ELF-1 (cell line): ENCODE data around the gene NUMB.
"Not testable (repeated sequence)": the region's sequence is repeated elsewhere in the genome, so short reads cannot be mapped to it uniquely, and the experiment has no call there.

Experiments used
- DNase-seq: peaks from one replicate; pipeline ENCODE4 v3.0.0-alpha.2; 2016; ENCODE audit warnings: low read depth, low spot score

The NUMB gene

DNA sequence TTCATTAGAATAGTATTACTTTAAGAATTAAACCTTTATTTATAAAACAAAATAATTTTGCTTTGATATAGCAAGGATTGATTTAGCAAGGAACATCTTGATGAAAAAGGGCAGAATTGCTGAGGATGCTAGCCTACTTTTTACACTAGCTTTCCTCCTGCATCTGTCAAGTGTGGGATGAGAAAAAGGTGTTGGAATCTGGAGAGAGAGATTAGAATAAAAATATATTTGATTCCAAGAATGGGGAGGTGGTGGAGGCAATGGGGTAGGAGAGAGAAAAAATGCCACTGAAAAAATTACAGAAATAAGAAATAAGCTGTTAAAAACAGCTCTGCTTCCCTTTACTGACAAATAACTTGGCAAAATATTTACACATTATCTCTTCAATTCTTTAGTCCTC lies 98.9 kb downstream of the NUMB start:
- no peak for DNase-seq

- no peak for DNase-seq
Measured at GRCh38 chr14:73358187-73358586, 100.2 kb downstream of the NUMB start.

DNA sequence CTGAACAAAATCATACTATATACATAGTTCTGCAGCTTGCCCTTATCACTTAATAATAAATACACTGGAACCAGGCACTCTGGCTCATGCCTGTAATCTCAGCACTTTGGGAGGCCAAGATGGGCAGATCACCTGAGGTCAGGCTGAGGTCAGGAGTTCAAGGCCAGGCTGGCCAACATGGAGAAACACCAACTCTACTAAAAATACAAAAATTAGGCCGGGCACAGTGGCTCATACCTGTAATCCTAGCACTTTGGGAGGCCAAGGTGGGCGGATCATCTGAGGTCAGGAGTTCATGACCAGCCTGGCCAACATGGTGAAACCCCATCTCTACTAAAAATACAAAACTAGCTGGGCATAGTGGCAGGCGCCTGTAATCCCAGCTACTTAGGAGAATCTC lies 109.3 kb downstream of the NUMB start:
- DNase-seq: not testable (repeated sequence)

DNA sequence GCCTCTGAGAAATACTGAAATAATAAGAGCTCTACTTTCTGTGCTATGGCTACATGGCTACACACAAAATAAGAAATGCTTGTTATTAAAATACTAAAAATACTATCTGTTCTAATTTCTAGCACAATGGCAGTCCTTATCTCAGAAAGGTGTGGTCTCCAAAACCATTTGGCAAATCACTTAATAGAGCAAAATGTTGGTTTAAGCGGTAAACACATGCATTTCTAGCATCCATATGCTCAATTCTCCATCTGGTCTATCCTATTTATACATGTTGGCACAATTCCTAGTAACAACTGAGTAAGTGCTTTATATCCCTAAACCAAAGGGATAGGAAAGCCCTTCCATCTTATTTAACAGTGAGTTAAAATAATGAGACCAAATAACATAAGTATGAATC lies 114.0 kb downstream of the NUMB start:
- DNase-seq: no peak

GRCh38 chr14:73342670-73343069 lies 115.7 kb downstream of the NUMB start:
- DNase-seq: no peak

DNA sequence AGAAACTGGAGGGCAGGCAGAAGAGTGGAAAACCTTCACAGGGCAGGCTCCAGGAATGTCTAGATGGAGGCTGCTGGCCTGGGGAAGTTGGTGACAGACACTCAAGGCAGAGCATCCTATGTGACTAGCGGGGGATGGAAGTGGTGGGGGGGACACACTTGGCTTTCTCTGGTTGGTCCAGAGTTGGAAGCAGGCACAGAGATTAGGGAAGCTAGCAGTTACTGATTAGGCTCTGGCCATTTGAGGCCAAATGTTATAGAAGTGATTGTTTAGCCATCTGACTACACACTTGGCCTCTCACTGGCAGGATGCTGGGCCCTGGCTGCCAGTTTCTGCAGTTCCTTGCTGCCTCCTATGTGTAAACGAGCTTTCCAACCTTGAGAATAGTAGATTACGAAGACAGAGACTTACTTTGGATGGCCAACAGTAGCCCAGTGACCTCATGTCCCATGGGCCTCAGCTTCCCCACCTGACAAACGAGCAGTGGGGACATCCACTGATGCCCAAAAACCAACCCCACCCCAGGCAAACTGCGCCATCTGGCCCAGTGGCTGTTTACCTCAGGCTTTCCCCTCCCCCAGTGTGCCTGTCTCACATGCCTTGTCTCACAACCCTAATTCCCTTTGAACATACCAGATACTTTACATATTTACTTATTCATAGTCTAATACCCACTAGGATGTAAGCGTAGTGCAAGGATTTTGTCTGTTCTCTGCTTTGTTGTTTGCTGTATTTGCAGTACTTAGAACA lies 118.3 kb downstream of the NUMB start:
- peak; percentile 36 for DNase-seq

- DNase-seq: peak; percentile 36
Measured at GRCh38 chr14:73339206-73339605, 119.1 kb downstream of the NUMB start.

GRCh38 chr14:73338551-73338950 lies 119.8 kb downstream of the NUMB start:
- no peak for DNase-seq

GRCh38 chr14:73333031-73333430 lies 125.3 kb downstream of the NUMB start:
- no peak for DNase-seq

DNA sequence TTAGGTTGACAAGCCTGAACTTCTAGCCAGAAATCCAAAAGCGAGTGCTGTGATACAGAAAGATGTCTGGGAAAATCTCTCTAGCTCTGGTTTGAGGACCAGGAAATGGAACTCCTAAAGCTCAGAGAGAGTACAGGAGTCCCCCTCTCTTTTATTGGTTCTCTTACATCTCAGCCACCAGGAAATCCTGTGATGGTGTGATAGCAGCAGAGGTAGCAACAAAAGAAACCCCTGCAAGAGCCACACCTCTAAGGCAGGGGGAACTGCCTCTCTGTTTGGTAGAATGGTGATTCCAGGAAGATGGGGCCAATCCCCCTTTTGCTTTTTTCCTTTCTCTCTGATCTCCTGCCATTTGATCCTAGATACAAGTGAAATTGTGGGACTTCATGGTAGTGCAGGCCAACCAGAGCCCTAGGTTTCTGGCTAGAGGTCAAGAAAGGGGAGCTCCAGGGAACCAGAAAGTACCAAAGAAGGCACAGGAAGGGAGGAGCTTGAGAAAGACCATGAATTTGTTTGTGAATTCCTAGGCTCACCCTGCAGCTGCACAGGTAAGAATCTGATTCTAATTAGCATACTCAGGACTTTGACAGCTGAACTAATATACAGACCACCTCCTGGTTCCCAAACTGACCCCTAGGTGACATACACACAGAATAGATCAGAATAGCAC lies 132.6 kb downstream of the NUMB start:
- peak; percentile 16 for DNase-seq

DNA sequence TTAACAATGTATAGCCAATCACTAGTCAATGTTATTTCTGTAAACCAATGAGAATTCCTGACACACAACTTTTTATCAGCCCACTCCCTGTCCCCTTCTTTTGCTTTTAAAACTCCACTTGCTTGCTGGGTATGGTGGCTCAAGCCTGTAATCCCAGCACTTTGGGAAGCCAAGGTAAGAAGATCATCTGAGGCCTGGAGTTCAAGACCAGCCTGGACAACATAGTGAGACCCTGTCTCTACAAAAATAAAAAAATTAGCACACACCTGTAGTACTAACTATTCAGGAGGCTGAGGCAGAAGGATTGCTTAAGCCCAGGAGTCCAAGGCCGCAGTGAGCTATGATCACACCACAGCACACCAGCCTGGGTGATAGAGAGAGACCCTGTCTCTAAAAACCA lies 133.3 kb downstream of the NUMB start:
- DNase-seq: no peak

DNA sequence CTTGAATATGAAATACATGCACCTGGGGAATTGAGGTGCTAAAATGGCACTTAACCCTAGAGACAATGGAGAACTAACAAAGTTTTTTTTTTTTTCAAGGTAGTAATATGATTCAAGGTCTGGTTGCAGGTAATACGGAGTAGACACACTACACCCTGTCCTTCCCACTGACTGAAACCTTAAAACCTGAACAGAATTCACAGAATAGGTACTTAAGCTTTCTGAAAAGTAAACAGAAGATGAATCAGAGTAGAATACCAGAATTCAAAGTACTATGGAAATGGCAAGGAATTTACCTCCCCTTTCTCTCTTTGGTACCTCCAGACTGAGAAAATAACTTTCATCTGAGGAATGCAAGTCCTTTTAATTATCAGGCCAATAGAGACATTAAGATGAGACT lies 133.8 kb downstream of the NUMB start:
- DNase-seq: no peak

DNA sequence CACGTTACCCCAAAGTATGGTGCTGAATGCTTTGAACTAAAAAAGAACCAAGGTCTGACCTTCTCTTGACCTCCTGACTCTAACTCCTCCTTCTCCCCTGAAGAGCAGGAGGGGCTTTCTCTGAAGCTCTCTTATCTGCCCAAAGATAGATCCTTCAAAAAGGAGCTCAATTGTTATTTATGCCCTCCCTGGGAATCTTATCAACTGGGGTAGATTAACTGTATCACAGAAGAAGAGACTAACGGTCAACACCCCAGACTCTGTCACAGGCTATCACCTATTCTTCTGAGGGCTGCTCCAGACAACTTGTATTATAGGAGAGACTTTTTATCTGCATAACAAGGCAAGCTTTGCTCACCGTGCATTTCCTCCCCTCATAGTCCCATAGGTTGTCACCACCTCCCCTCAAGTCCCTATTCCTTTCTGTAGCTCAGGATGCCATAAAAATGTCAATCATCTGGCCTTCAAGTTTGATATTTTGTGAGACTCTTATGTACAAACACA lies 134.4 kb downstream of the NUMB start:
- peak; percentile 10 for DNase-seq

DNA sequence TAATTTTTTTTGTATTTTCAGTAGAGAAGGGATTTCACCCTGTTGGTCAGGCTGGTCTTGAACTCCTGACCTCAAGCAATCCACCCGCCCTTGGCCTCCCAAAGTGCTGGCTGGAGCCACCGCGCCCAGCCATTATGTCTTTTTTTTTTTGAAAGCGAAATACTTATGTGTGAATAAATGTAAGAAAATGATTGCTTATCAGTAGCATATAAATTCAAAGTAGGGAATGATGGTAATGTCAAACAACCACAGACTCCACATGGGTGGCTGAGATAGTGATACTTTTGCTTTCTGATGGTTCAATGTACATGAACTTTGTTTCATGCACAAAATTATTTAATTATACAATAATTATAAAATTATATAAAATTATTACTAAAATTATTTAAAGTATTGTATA lies 145.2 kb downstream of the NUMB start:
- DNase-seq: no peak

DNA sequence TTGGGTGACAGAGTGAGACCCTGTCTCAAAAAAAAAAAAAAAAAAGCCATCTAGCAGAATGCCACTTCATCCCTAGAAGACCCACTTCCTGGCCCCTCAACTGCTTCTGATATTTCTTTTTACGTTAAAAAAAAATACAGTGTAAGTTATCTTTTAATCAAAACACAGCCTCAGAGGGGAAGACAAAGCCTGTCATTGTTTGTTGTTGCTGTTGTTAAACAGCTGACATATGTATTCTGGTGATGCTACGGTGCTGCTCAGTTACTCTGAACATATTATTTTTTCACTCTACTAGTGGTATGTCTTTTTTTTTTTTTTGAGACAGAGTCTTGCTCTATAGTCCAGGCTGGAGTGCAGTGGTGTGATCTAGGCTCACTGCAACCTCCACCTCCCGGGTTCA lies 145.7 kb downstream of the NUMB start:
- no peak for DNase-seq

GRCh38 chr14:73311708-73312030 lies 146.7 kb downstream of the NUMB start:
- no peak for DNase-seq

DNA sequence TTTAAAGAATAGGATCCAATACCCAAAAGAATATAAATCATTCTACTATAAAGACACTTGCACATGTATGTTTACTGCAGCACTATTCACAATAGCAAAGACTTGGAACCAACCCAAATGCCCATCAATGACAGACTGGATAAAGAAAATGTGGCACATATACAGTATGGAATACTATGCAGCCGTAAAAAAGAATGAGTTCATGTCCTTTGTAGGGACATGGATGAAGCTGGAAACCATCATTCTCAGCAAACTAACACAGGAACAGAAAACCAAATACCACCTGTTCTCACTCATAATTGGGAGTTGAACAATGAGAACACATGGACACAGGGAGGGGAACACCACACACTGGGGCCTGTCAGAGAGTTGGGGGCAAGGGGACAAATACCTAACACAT lies 149.1 kb downstream of the NUMB start:
- not testable (repeated sequence) for DNase-seq

- no peak for DNase-seq
Measured at GRCh38 chr14:73307261-73307660, 151.1 kb downstream of the NUMB start.

DNA sequence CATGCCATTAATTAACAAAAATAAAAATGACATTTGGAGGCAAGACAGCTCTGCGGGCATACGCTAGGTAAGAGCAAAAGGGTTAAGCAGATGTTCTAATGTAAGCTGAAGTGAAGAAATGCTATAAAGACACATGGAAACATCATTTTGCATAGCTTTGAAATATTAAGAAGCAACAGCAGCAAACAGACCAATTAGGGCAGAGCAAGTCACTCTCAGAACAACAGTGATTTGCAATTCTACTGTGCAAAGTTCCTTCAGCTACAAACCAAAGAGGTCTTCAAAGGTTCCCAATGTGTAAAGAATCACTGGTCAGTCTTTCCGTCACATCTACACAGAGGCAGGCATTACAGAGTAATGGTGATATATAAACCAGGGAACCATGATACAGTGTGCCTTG lies 152.8 kb downstream of the NUMB start:
- DNase-seq: no peak

- DNase-seq: no peak
Measured at GRCh38 chr14:73295198-73295796, 163.0 kb downstream of the NUMB start.

GRCh38 chr14:73293782-73294781 lies 164.3 kb downstream of the NUMB start:
- DNase-seq: no peak

- DNase-seq: no peak
Measured at GRCh38 chr14:73290279-73290678, 168.1 kb downstream of the NUMB start.
